Neuronal stem cell (in vitro differentiated cells): ENCODE results near the gene NUDCD3.

Experiments
- DNase-seq: peaks from one replicate; pipeline ENCODE4 v3.0.0-alpha.2; 2013; ENCODE audit warnings: low spot score
- H2AFZ ChIP-seq: one replicate; pipeline ENCODE4 v1.6.1; 2013; ENCODE audit warnings: mild to moderate bottlenecking, low read length, inconsistent platforms
- H2AK5ac ChIP-seq: 2 replicates; pipeline ENCODE4 v1.6.1; 2013; ENCODE audit warnings: low read depth, mild to moderate bottlenecking, inconsistent platforms, low read length, moderate library complexity, mixed read lengths
- H2BK120ac ChIP-seq: 2 replicates; pipeline ENCODE4 v1.6.1; 2013; ENCODE audit warnings: low read depth, mild to moderate bottlenecking, inconsistent platforms, low read length, moderate library complexity, mixed read lengths
- H2BK12ac ChIP-seq: one replicate; pipeline ENCODE4 v1.6.1; 2013; ENCODE audit warnings: low read length, inconsistent platforms
- H2BK15ac ChIP-seq: 2 replicates; pipeline ENCODE4 v1.6.1; 2013; ENCODE audit warnings: mild to moderate bottlenecking, low read length, inconsistent platforms, mixed read lengths
- H2BK5ac ChIP-seq: one replicate; pipeline ENCODE4 v1.6.1; 2013; ENCODE audit warnings: inconsistent platforms, mild to moderate bottlenecking, low read length, moderate library complexity
- H3K14ac ChIP-seq: one replicate; pipeline ENCODE4 v1.6.1; 2013; ENCODE audit warnings: low read length, inconsistent platforms
- H3K18ac ChIP-seq: 2 replicates; pipeline ENCODE4 v1.6.1; 2013; ENCODE audit warnings: low read length, inconsistent platforms
- H3K23ac ChIP-seq: 2 replicates; pipeline ENCODE4 v1.6.1; 2013; ENCODE audit warnings: low read depth, mild to moderate bottlenecking, mixed read lengths, low read length, inconsistent platforms; ENCODE audit not compliant: poor library complexity
- H3K27ac ChIP-seq: replicated peaks from 3 replicates; pipeline ENCODE4 v1.5.1; 2013; ENCODE audit warnings: low read length, inconsistent platforms
- H3K27me3 ChIP-seq, 3 experiments: 2 replicates each; pipeline ENCODE4 v1.6.1; 2013; ENCODE audit warnings: low read length in 3 of 3, mild to moderate bottlenecking in 2 of 3, inconsistent platforms in 1 of 3, low read depth in 1 of 3, mixed read lengths in 1 of 3, moderate library complexity in 1 of 3; ENCODE audit not compliant: control insufficient read depth in 3 of 3, insufficient read depth in 3 of 3
- H3K36me3 ChIP-seq, 2 donors: replicated peaks in 1 of 2; 2 replicates each; pipeline ENCODE4 v1.6.1; 2013; ENCODE audit warnings: low read length in 2 of 2; ENCODE audit not compliant: control insufficient read depth in 2 of 2, insufficient read depth in 2 of 2
- H3K4ac ChIP-seq: 2 replicates; pipeline ENCODE4 v1.6.1; 2013; ENCODE audit warnings: inconsistent platforms, mild to moderate bottlenecking, low read length, moderate library complexity
- H3K4me1 ChIP-seq, 2 donors: 1 replicate in 1 of 2; 2 replicates in 1 of 2; pipeline ENCODE4 v1.6.1; 2013; ENCODE audit warnings: low read length in 2 of 2, low read depth in 1 of 2; ENCODE audit not compliant: control insufficient read depth in 2 of 2, insufficient read depth in 1 of 2
- H3K4me2 ChIP-seq: one replicate; pipeline ENCODE4 v1.6.1; 2013; ENCODE audit warnings: mild to moderate bottlenecking, low read length, inconsistent platforms; ENCODE audit not compliant: insufficient read depth, poor library complexity, severe bottlenecking
- H3K4me3 ChIP-seq, 2 donors: 2 replicates each; pipeline ENCODE4 v1.5.1; 2013; ENCODE audit warnings: low read length in 2 of 2, mild to moderate bottlenecking in 2 of 2, inconsistent platforms in 1 of 2, moderate library complexity in 1 of 2
- H3K79me1 ChIP-seq: one replicate; pipeline ENCODE4 v1.6.1; 2013; ENCODE audit warnings: low read depth, mild to moderate bottlenecking, inconsistent platforms, low read length, moderate library complexity
- H3K9ac ChIP-seq: one replicate; pipeline ENCODE4 v1.6.1; 2013; ENCODE audit warnings: mild to moderate bottlenecking, low read depth, low read length, inconsistent platforms; ENCODE audit not compliant: poor library complexity
- H3K9me3 ChIP-seq, 2 donors: replicated peaks in 1 of 2; 2 replicates each; pipeline versions ENCODE3 to v1.6.1; 2013; ENCODE audit warnings: low read length in 2 of 2, mild to moderate bottlenecking in 2 of 2, inconsistent platforms in 1 of 2, low read depth in 1 of 2, mixed read lengths in 1 of 2, moderate library complexity in 1 of 2; ENCODE audit not compliant: control insufficient read depth in 2 of 2, insufficient read depth in 1 of 2
- H4K8ac ChIP-seq: one replicate; pipeline ENCODE4 v1.6.1; 2013; ENCODE audit warnings: low read depth, mild to moderate bottlenecking, inconsistent platforms, low read length, moderate library complexity
- H4K91ac ChIP-seq: one replicate; pipeline ENCODE4 v1.6.1; 2013; ENCODE audit warnings: low read length, low read depth, mild to moderate bottlenecking, inconsistent platforms; ENCODE audit not compliant: poor library complexity
- WGBS, 2 donors: extraction: QIAGEN DNeasy Blood & Tissue Kit; methylation state at CpG; one replicate each; pipeline ENCODE4 v1.1.7; 2013; ENCODE audit warnings: missing lambda C conversion rate in 2 of 2, mixed read lengths in 1 of 2; ENCODE audit not compliant: insufficient read length in 2 of 2, insufficient replicate concordance in 1 of 2; ENCODE audit errors: extremely low coverage in 2 of 2; 5-methylcytosine and 5-hydroxymethylcytosine counted together

NUDCD3 gene

DNA sequence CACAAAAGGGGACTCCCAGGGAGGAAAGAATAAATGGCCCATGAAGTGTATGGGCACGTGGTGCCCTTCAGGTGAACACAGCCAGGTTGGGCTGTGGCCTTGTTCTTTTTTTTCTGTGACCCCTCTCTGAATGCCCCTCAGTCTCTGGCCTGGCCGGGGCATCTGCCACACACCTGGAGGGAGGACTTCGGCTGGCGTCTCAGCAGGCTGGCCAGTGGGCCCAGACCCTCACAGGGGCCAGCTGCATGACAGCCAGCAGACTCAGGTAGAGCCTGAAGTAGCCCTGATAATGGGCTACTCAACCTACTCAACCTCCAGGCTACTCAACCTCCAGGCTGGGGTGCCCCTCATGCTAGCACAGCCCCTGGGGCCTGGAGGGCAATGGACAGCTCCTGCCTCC is 155.3 kb downstream of the NUDCD3 start:
- Histone ChIP-seq H3K4ac (no peak overlapping the region), H2BK15ac (no peak overlapping the region), H3K36me3 (no peaks in the 10 kb centered on the region), H2AK5ac (no peak overlapping the region), H3K23ac (no peak overlapping the region), H3K9ac (no peak overlapping the region), H4K8ac (no peak overlapping the region), H2AFZ (no peak overlapping the region), H3K27me3 (peaks cover 0 to 11% (median 0%) of the 10 kb centered on the region in 3 experiments), H3K27ac (no peak overlapping the region), H3K18ac (no peak overlapping the region), H2BK12ac (no peak overlapping the region), H2BK5ac (no peak overlapping the region), H3K4me3 (no peak overlapping the region), H3K4me1 (no peaks in the 10 kb centered on the region), H3K4me2 (no peak overlapping the region), H3K9me3 (no peaks in the 10 kb centered on the region), H2BK120ac (no peak overlapping the region), H3K14ac (no peak overlapping the region), H4K91ac (no peak overlapping the region), H3K79me1 (no peaks in the 10 kb centered on the region)
- no CpG with 5 or more reads among the region's 4 CpGs for WGBS, 2 donors
- DNase-seq, result no peak

DNA sequence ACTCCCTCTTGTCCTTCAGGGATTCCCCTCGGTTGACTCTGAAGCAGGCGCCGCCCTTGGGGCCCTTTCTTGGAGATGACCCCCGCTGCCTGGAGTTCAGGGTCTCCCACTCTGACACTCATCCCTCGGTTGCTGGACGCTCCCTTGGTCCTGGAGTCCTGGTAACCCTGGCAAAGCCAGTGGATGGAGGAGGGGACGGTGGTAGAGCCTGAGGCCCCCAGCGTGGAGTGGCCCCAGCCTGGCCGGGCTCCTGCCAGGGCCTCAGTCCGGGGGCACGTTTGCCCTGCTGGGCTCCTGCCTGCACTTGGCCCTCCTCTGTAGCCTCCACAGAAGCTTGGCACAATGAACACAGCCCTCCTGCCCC is 155.7 kb downstream of the NUDCD3 start:
- Histone ChIP-seq H3K4me1 (no peaks in the 10 kb centered on the region), H3K9ac (peak overlapping the region; percentile 12), H2BK15ac (no peak overlapping the region), H3K23ac (no peak overlapping the region), H3K9me3 (no peaks in the 10 kb centered on the region), H3K4ac (no peak overlapping the region), H2AFZ (no peak overlapping the region), H2BK120ac (no peak overlapping the region), H3K79me1 (no peaks in the 10 kb centered on the region), H2AK5ac (no peak overlapping the region), H2BK5ac (no peak overlapping the region), H3K4me3 (no peak overlapping the region), H4K91ac (no peak overlapping the region), H3K27me3 (peaks cover 0 to 16% (median 0%) of the 10 kb centered on the region in 3 experiments), H3K14ac (no peak overlapping the region), H3K27ac (no peak overlapping the region), H2BK12ac (no peak overlapping the region), H4K8ac (no peak overlapping the region), H3K36me3 (no peaks in the 10 kb centered on the region), H3K4me2 (no peak overlapping the region), H3K18ac (no peak overlapping the region)
- DNase-seq, result no peak
- WGBS, 2 donors, result no CpG with 5 or more reads among the region's 11 CpGs

- no peaks in the 10 kb centered on the region for H3K4me1 ChIP-seq
- H3K9me3 ChIP-seq, result no peaks in the 10 kb centered on the region
- H3K4me3 ChIP-seq, result no peak overlapping the region
- H3K23ac ChIP-seq, result no peak overlapping the region
- WGBS, 2 donors, result no CpG with 5 or more reads among the region's 19 CpGs
- no peak overlapping the region for H2BK120ac ChIP-seq
- H3K36me3 ChIP-seq, result no peaks in the 10 kb centered on the region
- H3K27me3 ChIP-seq, result peaks cover 0 to 18% (median 0%) of the 10 kb centered on the region in 3 experiments
- no peak overlapping the region for H4K8ac ChIP-seq
- H4K91ac ChIP-seq, result no peak overlapping the region
- DNase-seq, result no peak
- no peaks in the 10 kb centered on the region for H3K79me1 ChIP-seq
- H2AFZ ChIP-seq, result no peak overlapping the region
- no peak overlapping the region for H3K4ac ChIP-seq
- H2AK5ac ChIP-seq, result no peak overlapping the region
- no peak overlapping the region for H3K4me2 ChIP-seq
- H3K9ac ChIP-seq, result no peak overlapping the region
- H2BK15ac ChIP-seq, result no peak overlapping the region
- no peak overlapping the region for H2BK5ac ChIP-seq
- no peak overlapping the region for H2BK12ac ChIP-seq
- H3K27ac ChIP-seq, result no peak overlapping the region
- H3K14ac ChIP-seq, result no peak overlapping the region
- no peak overlapping the region for H3K18ac ChIP-seq
These were observed 156.3 kb downstream of the NUDCD3 start for GRCh38 chr7:44333911-44334733.

DNA sequence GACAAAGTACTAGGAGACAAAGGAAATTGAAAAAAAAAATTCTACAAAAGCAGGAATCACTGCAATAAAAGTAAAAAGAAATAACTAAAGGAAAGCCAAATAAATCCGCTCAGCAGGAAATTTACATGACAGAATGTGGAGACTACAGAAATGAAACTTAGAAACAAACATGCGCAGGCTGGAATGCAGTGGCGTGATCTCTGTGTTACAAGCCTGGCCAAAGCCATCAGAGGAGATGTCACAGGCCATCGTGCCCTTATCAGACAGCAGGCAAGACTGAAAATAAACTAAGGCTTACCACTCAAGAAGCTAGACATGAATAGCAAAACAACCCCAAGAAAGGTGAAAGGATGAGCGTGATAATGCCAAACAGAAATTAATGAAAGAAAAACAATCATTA is 158.8 kb downstream of the NUDCD3 start:
- Histone ChIP-seq H4K91ac (no peak overlapping the region), H3K9ac (no peak overlapping the region), H4K8ac (no peak overlapping the region), H2AK5ac (no peak overlapping the region), H3K18ac (no peak overlapping the region), H3K23ac (no peak overlapping the region), H2BK5ac (no peak overlapping the region), H3K36me3 (no peaks in the 10 kb centered on the region), H2AFZ (no peak overlapping the region), H2BK12ac (no peak overlapping the region), H3K4me1 (no peaks in the 10 kb centered on the region), H2BK120ac (no peak overlapping the region), H3K4ac (no peak overlapping the region), H3K27ac (no peak overlapping the region), H3K4me2 (no peak overlapping the region), H3K9me3 (no peaks in the 10 kb centered on the region), H2BK15ac (no peak overlapping the region), H3K14ac (no peak overlapping the region), H3K79me1 (no peaks in the 10 kb centered on the region), H3K27me3 (peaks cover 0 to 30% (median 12%) of the 10 kb centered on the region in 3 experiments), H3K4me3 (no peak overlapping the region)
- DNase-seq, result no peak
- WGBS, 2 donors, result no CpG with 5 or more reads among the region's 5 CpGs
